Measurements from ENCODE around the gene HES6.

GRCh38 chr2:238238766-238239542, 884 bp downstream of the HES6 start:
- TF ChIP-seq CTCF (conservative IDR thresholded peaks at IDR 0.05; ENCODE audit: low read depth, low read length), result no peak; the same call in 1 of the 2 replicates
- TF ChIP-seq EZH2 (IDR thresholded peaks at IDR 0.05; ENCODE audit: low read length, unreplicated experiment), result no peak
- TF ChIP-seq EZH2phosphoT487 (IDR thresholded peaks at IDR 0.05; ENCODE audit: borderline replicate concordance, low read length), result no peak
